OCI-LY1 (cell line): ENCODE measurements around the gene FBXW4.

Experiments used
- EZH2 ChIP-seq: fragments of 200-600 bp; sonication (generic), shearing (Covaris generic); IDR thresholded peaks from 2 replicates; pipeline ENCODE4 v1.8.0; 2017; ENCODE audit warnings: borderline replicate concordance, mixed run types, mild to moderate bottlenecking, antibody characterized with exemption, low read length, moderate library complexity, mixed read lengths
- TF ChIP-seq, protein P1 (sequence below): fragments of 200-600 bp; sonication (generic), shearing (Covaris generic); IDR thresholded peaks from 2 replicates; pipeline ENCODE4 v1.5.1; 2017; ENCODE audit warnings: mild to moderate bottlenecking, antibody characterized with exemption, low read length, moderate library complexity, mixed read lengths

DNA sequence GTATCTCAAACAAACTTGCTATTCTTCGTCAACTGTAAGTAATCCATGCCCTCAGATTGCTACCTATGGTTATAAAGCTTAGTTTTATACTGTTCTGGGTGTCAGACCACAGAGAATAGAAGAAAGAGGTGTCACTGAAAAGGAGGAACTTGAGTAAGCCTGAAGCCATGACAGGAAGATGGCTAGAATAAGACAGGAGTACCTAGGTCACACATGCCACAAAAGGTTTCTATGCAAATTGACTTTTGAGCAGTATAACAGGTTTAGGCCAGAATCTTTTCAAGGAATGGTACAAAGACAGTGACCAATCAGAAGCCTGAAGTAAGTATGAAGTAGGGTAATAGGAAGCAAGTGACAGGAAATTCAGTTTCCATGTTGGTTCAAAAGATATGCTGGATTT lies 23.5 kb downstream of the FBXW4 start:
- TF ChIP-seq, protein P1, sequence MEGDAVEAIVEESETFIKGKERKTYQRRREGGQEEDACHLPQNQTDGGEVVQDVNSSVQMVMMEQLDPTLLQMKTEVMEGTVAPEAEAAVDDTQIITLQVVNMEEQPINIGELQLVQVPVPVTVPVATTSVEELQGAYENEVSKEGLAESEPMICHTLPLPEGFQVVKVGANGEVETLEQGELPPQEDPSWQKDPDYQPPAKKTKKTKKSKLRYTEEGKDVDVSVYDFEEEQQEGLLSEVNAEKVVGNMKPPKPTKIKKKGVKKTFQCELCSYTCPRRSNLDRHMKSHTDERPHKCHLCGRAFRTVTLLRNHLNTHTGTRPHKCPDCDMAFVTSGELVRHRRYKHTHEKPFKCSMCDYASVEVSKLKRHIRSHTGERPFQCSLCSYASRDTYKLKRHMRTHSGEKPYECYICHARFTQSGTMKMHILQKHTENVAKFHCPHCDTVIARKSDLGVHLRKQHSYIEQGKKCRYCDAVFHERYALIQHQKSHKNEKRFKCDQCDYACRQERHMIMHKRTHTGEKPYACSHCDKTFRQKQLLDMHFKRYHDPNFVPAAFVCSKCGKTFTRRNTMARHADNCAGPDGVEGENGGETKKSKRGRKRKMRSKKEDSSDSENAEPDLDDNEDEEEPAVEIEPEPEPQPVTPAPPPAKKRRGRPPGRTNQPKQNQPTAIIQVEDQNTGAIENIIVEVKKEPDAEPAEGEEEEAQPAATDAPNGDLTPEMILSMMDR = no peak
- no peak for TF ChIP-seq EZH2
